Right ventricle myocardium inferior (tissue), 1 donor: ENCODE measurements around the gene KIAA0232. TPM values are rescaled to one million over a fixed set of nuclear protein-coding genes. Genes with fewer than 3 reads are reported as not detected.

Experiments
- ATAC-seq: fragments of 200-7000 bp; cut with Tn5 transposase; one replicate; pipeline ENCODE4 v1.9.1; 2020; ENCODE audit warnings: mild to moderate bottlenecking, moderate library complexity
- DNase-seq: peaks from one replicate; pipeline ENCODE4 v3.0.0; 2021; ENCODE audit errors: missing footprints
- intact Hi-C: fragments of 100-400 bp; cut with DNase I; formaldehyde crosslinking; loops from one replicate; pipeline ENCODE4 v1.11.0; 2022
- total RNA-seq: library from RNA; stranded (reverse); fragmentation: NEBNext Ultra II Directional; extraction: Animal tissue kit (Norgen Biotek cat#: 25700); gene quantifications from one replicate; pipeline ENCODE4 v1.2.1, GENCODE V29; 2021
- donor health status: DM: no; HTN: yes; CAD: no; lungs with severe emphysema.

Gene KIAA0232
- total RNA-seq, 1 donor from 2014 or later: 72.1 TPM

DNA sequence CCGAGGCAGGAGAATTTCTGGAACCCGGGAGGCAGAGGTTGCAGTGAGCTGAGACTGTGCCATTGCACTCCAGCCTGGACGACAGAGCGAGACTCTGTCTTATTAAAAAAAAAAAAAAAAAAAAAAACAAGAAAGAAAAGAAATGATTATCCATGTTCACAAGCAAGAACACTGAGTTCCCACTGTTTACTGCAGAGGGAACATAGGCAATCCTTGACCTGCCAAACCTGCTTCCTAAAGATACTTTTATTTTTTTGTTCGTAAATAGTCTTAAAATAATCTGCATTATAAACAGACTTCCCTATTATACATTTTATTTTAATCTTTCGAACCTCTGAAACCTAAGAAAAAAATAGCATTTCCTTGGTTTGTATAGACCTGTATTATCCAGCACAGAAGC lies 76.5 kb downstream of the KIAA0232 start:
- intact Hi-C loops: loop anchor here (5.0 kb wide), 1 partner anchor 77 kb away; the partner anchor contains the start of gene KIAA0232
- no peak for DNase-seq
- no peak for ATAC-seq

DNA sequence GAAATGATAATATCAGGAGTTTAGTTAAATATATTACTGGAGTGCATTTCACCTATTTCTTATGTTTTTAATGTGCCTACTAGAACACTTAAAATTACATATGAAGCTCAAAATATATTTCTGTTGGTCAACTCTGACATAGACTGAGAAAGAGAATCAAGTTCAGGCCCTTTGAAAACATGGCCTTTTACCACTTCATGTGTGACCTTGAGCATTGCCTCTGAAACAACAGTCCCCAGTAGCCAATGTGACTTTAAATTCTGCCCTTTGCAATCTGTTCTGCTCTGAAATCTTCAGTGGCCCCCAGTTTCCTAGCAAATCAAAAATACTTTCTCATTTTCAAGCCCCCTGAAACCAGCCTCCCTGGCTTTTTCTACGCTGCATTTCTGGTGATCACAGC lies 77.0 kb downstream of the KIAA0232 start:
- ATAC-seq (no peak), DNase-seq (no peak)
- intact Hi-C loops: loop anchor here (5.0 kb wide), 1 partner anchor 77 kb away; the partner anchor contains the start of gene KIAA0232

DNA sequence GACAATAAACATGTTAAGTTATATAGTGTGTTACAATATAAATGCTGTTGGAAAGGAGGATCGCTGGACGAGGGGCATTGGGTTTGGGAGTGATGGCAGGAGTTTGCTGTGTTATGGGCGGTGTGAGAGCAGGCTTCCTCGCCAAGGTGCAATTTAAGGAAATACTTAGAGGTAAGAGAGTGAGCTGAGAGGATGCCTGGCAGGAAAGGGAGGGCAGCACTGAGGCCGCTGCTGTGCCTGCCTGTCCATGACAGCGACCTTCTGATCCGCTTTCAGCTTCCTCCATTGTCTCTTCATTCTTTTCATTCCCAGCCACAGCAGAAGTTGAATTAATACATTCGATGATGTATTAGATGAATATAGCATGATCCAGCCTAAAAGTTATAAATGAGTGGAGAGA lies 85.9 kb downstream of the KIAA0232 start:
- DNase-seq (no peak), ATAC-seq (no peak)
- intact Hi-C loops: no loop called here

DNA sequence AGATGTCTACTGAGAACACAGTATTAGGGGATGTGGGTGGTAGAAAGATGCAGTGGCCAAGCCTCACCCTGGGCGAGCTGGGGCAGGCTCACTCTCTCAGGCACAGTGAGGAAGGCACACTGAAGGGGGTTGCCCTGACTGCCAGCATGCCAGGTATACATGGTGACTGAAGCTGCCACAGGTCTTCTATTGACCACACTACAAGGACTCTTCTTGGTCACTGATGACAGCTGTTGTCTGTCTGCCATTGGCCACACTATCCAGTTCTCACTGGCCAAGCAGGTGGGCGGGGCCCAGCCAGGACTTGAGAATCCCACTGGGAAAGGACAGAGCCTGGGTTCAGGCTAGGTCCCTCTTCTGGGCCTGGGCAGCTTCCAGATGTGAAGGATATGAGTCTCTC lies 87.4 kb downstream of the KIAA0232 start:
- ATAC-seq: peak; percentile 42
- intact Hi-C loops: no loop called here

DNA sequence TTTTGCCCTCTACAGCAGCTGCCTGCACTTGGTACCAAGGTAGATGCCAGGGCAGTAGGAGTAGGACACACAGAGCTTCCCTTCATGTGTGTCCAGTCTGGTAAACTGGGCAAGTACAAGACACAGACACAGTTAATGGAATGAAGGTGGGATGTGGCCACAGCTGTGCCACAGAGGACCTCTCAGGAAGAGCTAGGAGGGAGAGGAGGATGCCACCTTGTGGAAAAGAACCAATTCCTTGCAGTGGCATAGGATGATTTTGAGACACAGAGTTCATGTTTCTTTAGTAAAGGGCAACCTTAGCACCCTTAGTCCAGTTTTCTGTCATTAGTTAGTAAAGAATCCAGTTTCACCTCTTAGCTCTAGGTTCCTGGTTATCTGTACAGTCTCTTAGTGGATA lies 90.8 kb downstream of the KIAA0232 start:
- intact Hi-C loops: no loop called here
- no peak for ATAC-seq
- DNase-seq: no peak

More for the DNA sequence above, 87.4 kb downstream of the KIAA0232 start:
- peak; percentile 82 for DNase-seq

DNA sequence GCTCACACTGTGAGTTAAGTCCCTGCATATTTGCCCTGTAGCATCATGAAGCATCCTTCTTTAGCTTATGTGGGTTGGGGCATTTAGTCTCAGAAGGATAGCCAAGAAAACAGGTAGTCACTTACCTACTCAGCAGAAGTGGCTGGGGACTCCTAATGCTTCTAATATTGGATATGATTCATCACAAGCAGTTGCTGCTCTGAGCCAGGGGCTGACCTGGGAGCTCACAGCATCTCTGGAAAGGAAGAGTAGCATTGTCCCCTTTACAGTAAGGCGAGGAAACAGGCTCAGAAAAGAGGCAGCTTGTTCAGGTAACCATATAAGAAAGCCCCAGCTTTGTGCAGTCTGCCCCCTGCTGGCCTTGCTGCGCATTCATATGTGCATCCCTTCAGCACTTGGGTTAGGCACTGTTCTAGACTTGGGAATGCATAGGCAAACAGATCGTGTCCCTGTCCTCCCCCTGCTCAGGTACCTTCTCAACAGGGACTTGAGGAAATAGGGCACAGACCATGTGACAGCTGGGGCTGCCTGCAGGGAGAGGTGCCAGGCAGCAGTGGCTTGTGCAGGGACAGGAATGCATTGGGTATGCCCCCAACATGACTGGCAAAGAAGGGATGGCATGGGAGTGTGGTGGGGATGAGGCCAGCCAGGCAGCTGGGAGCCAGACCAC lies 91.4 kb downstream of the KIAA0232 start:
- intact Hi-C loops: loop anchor here (1.0 to 2.0 kb wide), 2 partner anchors 91 to 154 kb away; partner anchors contain the start of gene KIAA0232
- DNase-seq (peak; percentile 87), ATAC-seq (peak; percentile 49)

DNA sequence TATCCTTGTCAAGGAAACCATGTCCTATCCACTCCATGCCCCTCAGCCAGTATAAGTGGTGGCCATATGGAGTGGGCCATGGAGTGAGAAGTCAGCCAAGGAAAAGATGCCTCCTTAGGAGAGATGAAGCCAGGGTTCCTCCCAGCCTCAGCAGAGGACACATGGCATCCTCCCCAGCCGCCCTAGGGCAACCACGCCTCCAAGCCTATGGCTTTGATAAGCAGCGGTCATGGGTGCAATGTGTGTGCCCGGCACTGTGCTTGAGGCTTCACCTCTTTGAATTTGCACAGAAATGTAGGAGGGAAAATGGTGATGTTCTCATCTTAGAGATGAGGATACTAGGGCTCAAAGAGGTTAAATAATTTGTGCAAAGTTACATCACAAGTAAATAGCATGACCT lies 92.5 kb downstream of the KIAA0232 start:
- ATAC-seq (no peak), DNase-seq (no peak)
- intact Hi-C loops: loop anchor here (1.0 to 2.0 kb wide), 2 partner anchors 92 to 155 kb away; partner anchors contain the start of gene KIAA0232

DNA sequence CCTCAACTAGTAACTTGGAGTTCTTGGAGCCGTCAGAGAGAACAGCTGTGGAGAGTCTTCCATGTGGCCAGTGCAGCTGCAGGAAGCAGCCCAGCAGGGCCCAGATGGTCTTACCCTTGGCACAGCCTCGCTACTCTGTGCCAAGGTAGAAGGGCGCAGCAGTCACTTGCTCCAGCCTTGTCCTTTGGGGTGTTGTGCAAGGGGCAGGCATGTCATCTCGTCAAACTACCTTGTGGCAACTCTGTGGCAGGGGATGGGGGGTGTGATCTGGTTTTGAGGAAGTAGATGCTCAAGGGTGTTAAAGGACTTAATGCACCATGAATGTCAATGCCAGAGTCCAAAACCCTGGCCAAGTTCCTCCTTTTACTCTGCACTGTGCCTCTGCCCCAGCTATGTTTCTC lies 92.9 kb downstream of the KIAA0232 start:
- DNase-seq (peak; percentile 80), ATAC-seq (peak; percentile 77)
- intact Hi-C loops: loop anchor here (2.0 kb wide), 1 partner anchor 93 kb away; the partner anchor contains the start of gene KIAA0232

DNA sequence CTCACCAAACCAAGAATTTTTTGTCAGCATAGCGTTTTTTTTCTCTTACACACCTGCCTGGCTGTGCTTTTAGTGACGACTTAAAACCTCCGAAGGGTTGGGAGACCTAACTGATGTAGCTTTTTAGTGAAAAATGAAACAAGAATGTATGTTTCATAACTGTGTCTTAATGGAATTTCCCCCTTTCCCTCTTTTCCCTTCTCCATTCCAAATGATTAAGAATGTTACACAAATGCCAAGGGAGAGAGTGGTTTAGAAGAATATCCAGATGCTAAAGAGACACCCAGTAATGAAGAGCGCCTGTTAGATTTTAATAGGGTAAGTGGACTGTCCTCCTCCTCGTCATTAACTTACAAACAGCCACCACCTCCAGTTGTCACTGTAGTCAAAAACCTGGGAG lies 93.9 kb downstream of the KIAA0232 start:
- DNase-seq: no peak
- intact Hi-C loops: no loop called here
- ATAC-seq: no peak

DNA sequence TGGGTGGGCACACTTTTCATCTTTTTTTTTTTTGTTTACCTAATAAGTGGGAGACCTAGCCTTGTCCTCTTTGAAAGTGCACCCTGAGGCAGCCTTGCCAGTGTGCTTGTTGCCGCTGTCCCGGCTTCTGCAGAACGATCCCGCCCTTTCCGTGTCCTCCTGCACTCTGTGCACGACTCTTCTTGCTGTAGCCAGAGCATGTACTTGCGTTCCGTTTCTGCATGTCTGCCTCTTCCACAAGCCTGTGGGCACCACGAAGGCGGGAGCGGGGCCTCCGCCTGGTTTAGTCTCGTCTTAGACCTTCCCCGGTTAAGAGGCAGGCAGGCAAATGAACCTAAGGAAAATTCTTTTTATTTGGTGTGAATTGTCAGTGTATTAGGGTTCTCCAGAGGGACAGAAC lies 94.5 kb downstream of the KIAA0232 start:
- ATAC-seq (no peak), DNase-seq (no peak)
- intact Hi-C loops: no loop called here

DNA sequence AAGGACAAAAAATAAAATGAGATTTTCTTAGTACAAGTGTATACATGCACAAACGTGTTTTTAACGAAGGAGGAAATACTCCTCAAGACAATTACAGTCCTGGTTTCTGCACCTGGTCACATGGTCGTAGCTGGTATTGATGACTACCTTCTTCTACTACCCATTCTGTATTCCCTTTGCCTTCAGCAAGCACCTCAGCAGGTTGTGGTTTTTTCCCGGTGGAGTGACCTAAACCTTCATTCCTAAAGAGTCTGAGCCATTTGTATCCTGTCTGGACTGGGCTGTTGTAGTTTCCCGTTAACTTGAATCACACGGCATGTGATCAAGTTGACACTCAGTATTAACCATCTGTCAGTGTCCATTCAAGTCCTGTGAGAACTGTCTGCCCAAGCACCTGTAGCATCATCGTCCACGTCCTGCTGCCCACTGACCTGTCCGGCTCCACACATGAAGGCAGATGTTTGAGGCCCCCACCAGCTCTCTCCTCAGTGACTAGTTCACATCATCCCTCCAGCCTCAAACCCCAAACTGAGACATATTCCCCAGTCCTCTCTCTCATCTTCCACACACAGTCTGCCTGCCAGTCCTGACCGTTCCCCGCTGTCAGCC lies 96.0 kb downstream of the KIAA0232 start:
- ATAC-seq (no peak), DNase-seq (no peak)
- intact Hi-C loops: no loop called here

DNA sequence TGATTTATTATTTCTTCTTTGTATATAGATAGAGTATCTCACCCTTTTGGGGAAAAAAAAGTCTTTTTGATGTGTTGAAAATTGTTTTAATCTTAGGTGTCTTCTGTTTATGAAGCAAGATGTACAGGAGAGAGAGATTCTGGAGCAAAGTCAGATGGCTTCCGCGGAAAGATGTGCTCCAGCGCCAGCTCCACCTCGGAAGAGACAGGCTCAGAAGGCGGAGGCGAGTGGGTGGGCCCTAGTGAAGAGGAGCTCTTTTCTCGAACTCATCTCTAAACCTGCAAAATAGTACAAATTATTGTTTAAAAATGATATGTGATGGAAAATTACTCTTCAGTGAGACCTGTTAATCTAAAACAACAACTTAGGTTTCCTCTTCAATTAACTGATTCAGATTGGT lies 98.2 kb downstream of the KIAA0232 start:
- intact Hi-C loops: no loop called here
- ATAC-seq: no peak
- no peak for DNase-seq

DNA sequence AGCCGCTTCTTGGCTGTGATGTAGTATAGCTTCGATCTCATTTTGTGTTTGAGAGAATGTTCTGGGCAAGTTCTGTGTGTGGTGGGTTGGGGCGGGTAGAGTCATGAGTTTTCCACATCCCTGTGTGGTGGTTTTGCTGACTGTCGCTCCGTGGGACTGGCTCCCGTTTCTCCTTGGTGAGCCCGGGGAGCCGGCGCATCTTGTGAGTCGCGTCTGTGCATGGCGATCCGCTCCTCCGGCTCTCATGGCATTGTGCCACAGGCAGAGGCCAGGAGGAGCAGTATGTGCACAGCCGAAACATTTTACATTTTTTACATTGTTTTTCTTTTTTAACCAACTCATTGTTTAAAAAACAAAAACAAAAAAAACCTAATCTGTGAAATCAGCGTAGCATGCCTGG lies 99.4 kb downstream of the KIAA0232 start:
- DNase-seq (no peak), ATAC-seq (no peak)
- intact Hi-C loops: no loop called here

DNA sequence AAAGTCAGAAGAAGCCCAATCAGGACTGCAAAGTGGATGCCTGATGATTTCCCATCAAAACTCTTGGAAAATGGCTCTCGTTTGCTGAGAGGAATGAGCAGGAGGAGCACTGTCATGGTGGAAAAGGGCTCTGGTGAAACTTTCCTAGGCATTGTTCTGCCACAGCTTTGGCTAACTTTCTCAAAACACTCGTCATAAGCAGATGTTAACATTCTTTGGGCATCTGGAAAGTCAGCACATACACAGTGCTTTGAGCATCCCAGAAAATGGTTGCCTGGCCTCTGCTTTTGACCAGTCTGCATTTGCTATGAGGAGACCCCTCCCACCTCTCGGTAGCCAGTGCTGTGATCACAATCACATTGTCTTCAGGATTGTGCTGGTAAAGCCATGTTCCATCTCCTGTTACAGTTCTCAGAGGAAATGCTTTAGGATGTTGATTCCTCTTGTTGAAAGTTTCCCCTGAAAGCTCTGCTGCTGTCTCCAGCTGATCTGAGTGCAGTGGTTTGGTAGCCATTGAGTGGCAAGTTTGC lies 101.9 kb downstream of the KIAA0232 start:
- ATAC-seq (no peak), DNase-seq (no peak)
- intact Hi-C loops: no loop called here

DNA sequence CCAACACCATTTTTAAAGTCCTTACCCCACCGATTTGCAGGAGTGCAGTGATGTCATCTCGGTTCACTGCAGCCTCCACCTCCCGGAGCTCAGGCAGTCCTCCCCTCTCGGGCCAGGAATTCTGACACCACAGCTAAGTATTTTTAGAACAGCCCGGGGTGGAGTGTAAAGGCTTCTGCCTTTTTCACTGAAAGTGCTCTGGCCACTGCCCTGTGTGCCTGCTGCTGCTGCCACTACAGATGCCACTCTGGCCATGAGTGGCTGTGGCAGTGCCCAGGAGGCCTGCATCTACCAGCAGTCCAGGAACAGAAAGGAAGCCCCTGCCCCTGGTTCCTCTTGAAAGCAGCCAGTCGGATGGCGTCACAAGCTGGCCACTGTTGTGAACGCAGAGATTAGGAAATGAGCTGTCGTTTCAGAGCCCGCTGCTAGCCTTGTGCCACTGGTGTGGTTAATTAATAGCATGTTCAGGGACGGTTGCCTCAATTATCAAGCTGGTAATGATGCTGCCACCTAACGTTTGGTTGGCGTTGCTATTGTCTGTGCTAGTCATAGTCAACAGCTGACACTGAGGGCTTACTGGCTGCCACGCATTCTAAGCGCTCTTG lies 103.5 kb downstream of the KIAA0232 start:
- intact Hi-C loops: loop anchor here (5.0 kb wide), 1 partner anchor 169 kb away; the partner anchor contains the start of gene BLOC1S4
- DNase-seq: peak; percentile 88
- peak; percentile 78 for ATAC-seq

DNA sequence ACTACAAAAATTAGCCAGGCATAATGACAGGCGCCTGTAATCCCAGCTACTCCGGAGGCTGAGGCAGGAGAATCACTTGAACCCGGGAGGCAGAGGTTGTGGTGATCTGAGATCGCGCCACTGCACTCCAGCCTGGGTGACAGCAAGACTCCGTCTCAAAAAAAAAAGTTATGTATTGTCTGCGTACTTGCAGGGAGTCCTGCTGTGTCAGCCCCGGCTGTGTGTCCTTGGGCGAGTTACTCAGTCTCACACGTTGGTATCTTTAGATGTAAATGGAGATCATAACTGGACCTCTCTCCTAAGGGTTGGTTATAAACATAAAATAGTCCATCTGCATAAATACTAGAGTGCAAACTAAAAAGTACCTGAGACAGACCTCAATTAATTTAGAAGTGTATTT lies 104.4 kb downstream of the KIAA0232 start:
- ATAC-seq (no peak), DNase-seq (no peak)
- intact Hi-C loops: loop anchor here (5.0 kb wide), 1 partner anchor 170 kb away; the partner anchor contains the start of gene BLOC1S4

DNA sequence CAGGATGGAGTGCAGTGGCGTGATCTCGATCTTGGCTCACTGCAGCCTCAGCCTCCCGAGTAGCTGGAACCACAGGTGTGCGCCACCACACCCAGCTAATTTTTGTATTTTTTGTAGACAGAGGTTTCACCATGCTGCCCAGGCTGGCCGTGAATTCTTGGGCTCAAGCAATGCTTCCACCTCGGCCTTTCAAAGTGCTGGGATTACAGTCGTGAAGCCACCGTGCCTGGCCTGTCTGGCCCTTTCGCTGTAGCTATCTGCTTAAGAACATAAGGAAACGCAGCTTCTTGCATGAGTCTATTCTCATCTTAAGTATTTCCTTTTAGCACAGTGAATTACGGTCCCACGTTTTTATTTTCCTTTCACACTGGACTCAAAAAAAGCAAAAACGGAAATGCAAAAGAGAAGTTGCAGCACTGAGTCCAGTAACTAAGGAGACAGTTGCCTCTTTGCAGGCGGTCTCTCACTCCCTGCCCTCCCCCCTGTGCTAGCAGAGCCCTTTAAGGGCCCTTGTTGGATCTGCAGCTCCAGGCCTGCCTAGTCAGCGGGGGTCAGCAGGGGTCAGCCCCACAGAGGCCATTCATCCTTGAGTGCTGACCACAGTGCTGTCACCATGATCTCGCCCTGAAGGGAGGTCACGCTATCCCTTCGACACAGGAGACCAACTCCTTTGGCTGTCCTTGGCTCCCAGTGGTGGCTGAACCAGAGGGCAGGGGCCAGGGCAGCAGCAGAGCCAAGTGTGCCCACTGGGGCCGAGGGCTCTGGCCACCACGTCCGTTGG lies 105.3 kb downstream of the KIAA0232 start:
- DNase-seq: no peak
- no peak for ATAC-seq
- intact Hi-C loops: loop anchor here (5.0 kb wide), 1 partner anchor 170 kb away; the partner anchor contains the start of gene BLOC1S4

DNA sequence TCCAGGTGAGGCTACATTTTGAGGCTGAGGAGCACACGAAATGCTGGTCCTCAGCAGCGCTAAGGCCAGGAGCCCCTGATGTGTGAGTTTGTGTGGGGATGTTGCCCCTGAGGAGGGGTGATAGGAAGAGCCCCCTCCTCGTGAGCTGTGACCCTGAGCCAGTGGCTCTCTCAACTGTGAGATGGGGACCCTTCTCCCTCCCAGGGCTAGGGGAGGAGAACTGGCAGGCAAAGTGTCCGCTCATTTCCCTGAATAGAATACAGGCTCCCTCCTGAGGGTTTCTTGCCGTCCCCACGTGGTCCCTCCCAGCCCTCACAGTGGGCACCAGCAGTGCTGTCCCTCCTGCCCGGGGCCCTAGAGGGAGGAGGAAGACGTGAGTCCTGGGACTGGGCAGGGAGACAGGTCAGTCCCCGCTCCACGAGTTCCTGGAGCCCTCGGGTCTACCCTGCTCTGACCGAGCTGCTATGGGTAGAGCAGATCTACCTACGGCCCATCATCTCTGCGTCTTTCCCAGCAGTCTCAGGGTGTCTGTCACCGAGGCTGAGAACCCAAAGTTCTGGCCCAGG lies 106.1 kb downstream of the KIAA0232 start:
- no peak for DNase-seq
- no peak for ATAC-seq
- intact Hi-C loops: loop anchor here (5.0 kb wide), 1 partner anchor 171 kb away; the partner anchor contains the start of gene BLOC1S4
